Measurements from ENCODE around the gene TJAP1. TPM values are rescaled to one million over a fixed set of nuclear protein-coding genes. Genes with fewer than 3 reads are reported as not detected.
A peak's percentile ranks its signal among the peaks of the same experiment; 100 is the strongest.

TJAP1 gene
- total RNA-seq, 1 donor from 2014 or later: 38.7 TPM

DNA sequence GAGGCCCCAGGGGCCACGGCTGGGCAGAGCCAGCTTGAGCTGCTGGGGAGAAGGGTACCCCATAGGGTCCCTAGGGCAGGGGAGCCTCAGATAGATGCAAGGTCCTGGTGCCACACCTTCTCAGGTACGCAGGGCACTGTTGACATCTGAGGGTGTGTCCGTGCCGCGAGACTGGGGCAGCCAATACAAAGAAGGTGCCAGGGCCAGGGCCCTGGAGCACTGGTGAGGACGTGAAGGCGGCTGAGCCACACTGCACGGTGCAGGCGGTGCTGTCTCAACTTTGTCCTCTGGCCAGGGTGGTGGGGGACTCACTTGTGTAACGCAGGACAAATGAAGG lies 33.4 kb downstream of the TJAP1 start:
- no peak for DNase-seq (ENCODE audit: extremely low spot score, unreplicated experiment)
- H3K4me1 Mint-ChIP-seq (ENCODE audit: unreplicated experiment): peaks cover 27% of the 10 kb centered on the region
- TF ChIP-seq, protein P1, sequence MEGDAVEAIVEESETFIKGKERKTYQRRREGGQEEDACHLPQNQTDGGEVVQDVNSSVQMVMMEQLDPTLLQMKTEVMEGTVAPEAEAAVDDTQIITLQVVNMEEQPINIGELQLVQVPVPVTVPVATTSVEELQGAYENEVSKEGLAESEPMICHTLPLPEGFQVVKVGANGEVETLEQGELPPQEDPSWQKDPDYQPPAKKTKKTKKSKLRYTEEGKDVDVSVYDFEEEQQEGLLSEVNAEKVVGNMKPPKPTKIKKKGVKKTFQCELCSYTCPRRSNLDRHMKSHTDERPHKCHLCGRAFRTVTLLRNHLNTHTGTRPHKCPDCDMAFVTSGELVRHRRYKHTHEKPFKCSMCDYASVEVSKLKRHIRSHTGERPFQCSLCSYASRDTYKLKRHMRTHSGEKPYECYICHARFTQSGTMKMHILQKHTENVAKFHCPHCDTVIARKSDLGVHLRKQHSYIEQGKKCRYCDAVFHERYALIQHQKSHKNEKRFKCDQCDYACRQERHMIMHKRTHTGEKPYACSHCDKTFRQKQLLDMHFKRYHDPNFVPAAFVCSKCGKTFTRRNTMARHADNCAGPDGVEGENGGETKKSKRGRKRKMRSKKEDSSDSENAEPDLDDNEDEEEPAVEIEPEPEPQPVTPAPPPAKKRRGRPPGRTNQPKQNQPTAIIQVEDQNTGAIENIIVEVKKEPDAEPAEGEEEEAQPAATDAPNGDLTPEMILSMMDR (IDR thresholded peaks at IDR 0.05): no peak
- H3K9me3 Mint-ChIP-seq (ENCODE audit: unreplicated experiment): no peaks in the 10 kb centered on the region
- H3K36me3 Mint-ChIP-seq (ENCODE audit: unreplicated experiment): peaks cover 22% of the 10 kb centered on the region
- H3K4me3 Mint-ChIP-seq (ENCODE audit: unreplicated experiment): peak overlapping the region; percentile 73
- no peak overlapping the region for H3K27ac Mint-ChIP-seq (ENCODE audit: unreplicated experiment)
- no peaks in the 10 kb centered on the region for H3K27me3 Mint-ChIP-seq (ENCODE audit: unreplicated experiment)

DNA sequence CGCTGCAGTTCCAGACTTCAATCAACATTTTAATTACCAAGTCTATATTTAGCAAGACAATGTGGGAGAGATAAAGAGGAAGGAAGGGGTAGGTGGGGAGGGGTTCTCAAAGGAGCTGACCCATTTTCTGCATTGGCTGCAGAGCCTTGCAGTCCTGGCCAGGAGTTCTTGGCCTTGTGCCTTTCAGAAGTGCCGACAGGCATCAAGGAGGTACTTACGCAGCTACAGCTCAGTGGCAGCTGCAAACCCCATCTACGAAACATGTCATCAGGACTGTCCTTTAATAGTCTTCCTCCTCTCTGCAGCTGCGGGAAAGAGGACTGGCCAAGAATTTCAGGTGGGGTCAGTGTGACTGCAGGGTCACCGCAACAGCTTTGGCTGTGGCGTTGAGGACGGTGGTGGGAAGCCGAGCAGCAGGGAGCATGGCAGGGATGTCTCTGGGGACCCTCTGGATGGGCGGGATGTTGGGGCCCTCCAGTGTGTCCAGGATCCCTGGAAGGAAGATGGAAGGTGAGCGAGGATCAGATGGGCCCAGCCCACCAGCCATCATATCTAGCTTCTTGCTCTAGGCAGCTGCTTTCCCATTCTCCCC lies 34.5 kb downstream of the TJAP1 start:
- Mint-ChIP-seq H3K27me3 (ENCODE audit: unreplicated experiment) (no peaks in the 10 kb centered on the region), H3K36me3 (ENCODE audit: unreplicated experiment) (peaks cover 22% of the 10 kb centered on the region), H3K9me3 (ENCODE audit: unreplicated experiment) (no peaks in the 10 kb centered on the region), H3K27ac (ENCODE audit: unreplicated experiment) (peak overlapping the region; percentile 51), H3K4me1 (ENCODE audit: unreplicated experiment) (peaks cover 32% of the 10 kb centered on the region), H3K4me3 (ENCODE audit: unreplicated experiment) (no peak overlapping the region)
- TF ChIP-seq, protein P1 (IDR thresholded peaks at IDR 0.05): no peak
- DNase-seq (ENCODE audit: extremely low spot score, unreplicated experiment): no peak

DNA sequence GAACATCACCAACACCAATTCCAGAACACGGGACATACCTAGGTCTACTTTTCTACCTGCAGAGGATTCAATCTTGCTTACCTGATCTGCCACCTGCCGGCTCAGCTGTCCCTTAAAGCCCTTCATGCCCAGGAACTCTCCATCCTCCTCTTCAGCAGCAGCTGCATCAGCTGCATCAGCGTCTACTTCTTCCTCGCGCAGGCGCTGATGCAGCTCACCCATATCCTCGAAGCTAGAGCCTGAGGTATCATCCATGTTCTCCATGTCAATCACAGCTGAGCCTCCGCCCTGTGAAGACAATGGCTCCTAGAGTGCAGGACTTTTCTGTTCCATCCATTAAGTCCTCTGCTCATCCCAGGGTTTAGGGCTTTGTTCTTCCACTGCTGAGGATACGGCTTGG lies 38.4 kb downstream of the TJAP1 start:
- Mint-ChIP-seq H3K4me3 (ENCODE audit: unreplicated experiment) (no peak overlapping the region), H3K27ac (ENCODE audit: unreplicated experiment) (no peak overlapping the region), H3K4me1 (ENCODE audit: unreplicated experiment) (peaks cover 24% of the 10 kb centered on the region), H3K9me3 (ENCODE audit: unreplicated experiment) (no peaks in the 10 kb centered on the region), H3K27me3 (ENCODE audit: unreplicated experiment) (no peaks in the 10 kb centered on the region), H3K36me3 (ENCODE audit: unreplicated experiment) (peaks cover 28% of the 10 kb centered on the region)
- DNase-seq (ENCODE audit: extremely low spot score, unreplicated experiment): no peak
- TF ChIP-seq, protein P1 (IDR thresholded peaks at IDR 0.05): no peak

DNA sequence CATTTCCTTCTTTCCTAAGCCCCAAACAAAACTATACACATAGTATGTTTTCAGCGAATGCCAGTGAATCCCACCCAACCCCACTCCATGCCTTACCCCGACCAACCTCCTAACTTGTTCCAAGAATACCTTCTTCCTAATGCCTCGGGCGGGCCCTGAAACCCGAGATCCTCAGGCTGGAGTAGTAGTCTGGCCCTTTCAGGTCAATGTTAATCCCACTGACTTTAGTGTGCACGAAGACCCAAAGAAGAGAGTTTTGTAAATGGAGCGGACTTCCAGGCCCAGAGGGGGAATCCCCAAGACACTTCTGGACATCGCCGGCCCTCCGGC lies 39.0 kb downstream of the TJAP1 start:
- Mint-ChIP-seq H3K36me3 (ENCODE audit: unreplicated experiment) (peaks cover 33% of the 10 kb centered on the region), H3K4me3 (ENCODE audit: unreplicated experiment) (no peak overlapping the region), H3K27ac (ENCODE audit: unreplicated experiment) (no peak overlapping the region), H3K4me1 (ENCODE audit: unreplicated experiment) (peaks cover 23% of the 10 kb centered on the region), H3K9me3 (ENCODE audit: unreplicated experiment) (no peaks in the 10 kb centered on the region), H3K27me3 (ENCODE audit: unreplicated experiment) (no peaks in the 10 kb centered on the region)
- TF ChIP-seq, protein P1 (IDR thresholded peaks at IDR 0.05): no peak
- no peak for DNase-seq (ENCODE audit: extremely low spot score, unreplicated experiment)

DNA sequence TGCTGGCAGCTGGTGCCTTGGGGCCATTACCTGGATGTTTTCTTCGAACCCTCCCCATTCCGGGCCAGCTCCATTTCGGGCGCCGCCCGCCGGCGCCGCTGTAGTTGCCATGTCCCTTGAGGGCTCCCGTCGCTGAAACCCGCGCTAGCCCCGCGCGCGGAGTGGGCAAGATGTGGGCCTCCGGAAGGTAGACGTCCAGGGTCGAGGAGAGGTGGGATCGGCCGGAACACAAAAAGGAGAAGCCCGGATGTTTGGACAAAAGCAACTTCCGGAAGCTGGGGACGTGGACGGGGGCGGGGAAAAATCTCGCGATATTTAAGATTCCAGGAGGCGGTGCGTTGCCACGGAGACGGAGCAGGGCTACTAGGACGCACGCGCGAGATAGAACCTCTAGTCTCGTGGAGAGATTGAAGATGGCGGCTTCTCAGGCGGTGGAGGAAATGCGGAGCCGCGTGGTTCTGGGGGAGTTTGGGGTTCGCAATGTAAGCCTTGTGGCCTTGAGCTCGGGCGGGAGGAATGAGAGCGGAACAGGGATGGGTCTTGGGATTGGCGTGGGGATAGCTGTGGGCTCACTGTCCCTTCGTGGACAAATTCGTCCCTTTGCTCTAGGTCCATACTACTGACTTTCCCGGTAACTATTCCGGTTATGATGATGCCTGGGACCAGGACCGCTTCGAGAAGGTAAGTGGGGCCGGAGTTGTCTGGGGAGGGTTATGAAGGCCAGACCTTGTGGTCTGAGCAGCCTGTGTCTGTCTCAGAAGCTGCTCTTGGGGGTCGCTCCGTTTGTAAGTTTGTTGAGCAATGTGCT lies 39.5 kb downstream of the TJAP1 start, which contains the start of the genes POLR1C and YIPF3:
Gene POLR1C, plus strand, starts transcription at position 393 of the 808 bp plus-strand sequence. Its CDS starts 21 bp downstream, at position 414.
Gene YIPF3, minus strand, starts transcription at position 230 of the 808 bp plus-strand sequence. Its CDS starts 119 bp downstream, at position 111.
- Mint-ChIP-seq H3K27me3 (ENCODE audit: unreplicated experiment) (no peaks in the 10 kb centered on the region), H3K4me3 (ENCODE audit: unreplicated experiment) (no peak within 1 kb of the TSS), H3K27ac (ENCODE audit: unreplicated experiment) (no peak within 1 kb of the TSS), H3K9me3 (ENCODE audit: unreplicated experiment) (no peaks in the 10 kb centered on the region), H3K36me3 (ENCODE audit: unreplicated experiment) (peaks cover 30% of the 10 kb centered on the region), H3K4me1 (ENCODE audit: unreplicated experiment) (peaks cover 23% of the 10 kb centered on the region)
- peak; percentile 99 for DNase-seq (ENCODE audit: extremely low spot score, unreplicated experiment)
- TF ChIP-seq, protein P1 (IDR thresholded peaks at IDR 0.05): no peak

All from osteocyte (in vitro differentiated cells).